ENCODE data around the gene ZNF469. TPM values are rescaled to one million over a fixed set of nuclear protein-coding genes. Genes with fewer than 3 reads are reported as not detected.
"Not testable (repeated sequence)": the region's sequence is repeated elsewhere in the genome, so short reads cannot be mapped to it uniquely, and the experiment has no call there.

Gene ZNF469
- total RNA-seq, 1 donor from 2014 or later = 0.66 TPM

- intact Hi-C loops (cut with micrococcal nuclease) = no loop called here
These were observed 24.7 kb upstream of the ZNF469 start for GRCh38 chr16:88358023-88358420.

DNA sequence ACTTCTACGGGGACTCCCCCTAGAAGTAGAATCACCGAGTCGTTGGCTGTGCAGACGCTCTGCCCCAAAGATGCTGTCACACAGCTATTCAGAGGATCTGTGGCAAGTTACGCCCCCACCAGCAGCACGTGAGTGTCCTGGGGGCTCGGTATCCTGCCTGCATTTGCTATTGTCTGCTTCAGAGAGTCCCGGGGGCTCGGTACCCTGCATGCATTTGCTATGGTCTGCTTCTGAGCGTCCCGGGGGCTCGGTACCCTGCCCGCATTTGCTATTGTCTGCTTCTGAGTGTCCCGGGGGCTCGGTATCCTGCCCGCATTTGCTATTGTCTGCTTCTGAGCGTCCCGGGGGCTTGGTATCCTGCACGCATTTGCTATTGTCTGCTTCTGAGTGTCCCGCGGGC, 23.8 kb upstream of the ZNF469 start:
- intact Hi-C loops (cut with micrococcal nuclease) = no loop called here

- intact Hi-C loops (cut with micrococcal nuclease) = not testable (repeated sequence)
These were observed 22.4 kb upstream of the ZNF469 start for GRCh38 chr16:88360401-88360800.

- intact Hi-C loops (cut with micrococcal nuclease) = no loop called here
These were observed 21.8 kb upstream of the ZNF469 start for GRCh38 chr16:88360999-88361398.

DNA sequence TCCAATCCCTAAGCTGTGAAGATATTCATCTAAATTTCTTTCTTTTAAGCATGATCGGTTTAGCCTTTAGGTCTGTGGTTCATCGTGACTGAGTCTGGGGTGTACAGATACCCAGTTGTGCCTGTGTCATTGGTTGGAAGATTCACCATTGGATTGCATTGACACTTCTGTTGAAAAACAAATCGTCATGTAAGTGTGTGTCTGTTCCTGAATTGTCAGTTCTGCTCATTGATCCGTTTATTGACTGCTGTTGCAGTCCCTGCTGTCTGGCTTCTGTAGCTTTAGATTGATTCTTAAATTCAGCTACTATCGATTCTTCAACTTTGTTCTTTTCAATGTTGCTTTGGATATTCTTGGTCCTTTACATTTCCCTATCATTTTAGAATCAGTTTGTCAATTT, 21.0 kb upstream of the ZNF469 start:
- intact Hi-C loops (cut with micrococcal nuclease) = no loop called here

DNA sequence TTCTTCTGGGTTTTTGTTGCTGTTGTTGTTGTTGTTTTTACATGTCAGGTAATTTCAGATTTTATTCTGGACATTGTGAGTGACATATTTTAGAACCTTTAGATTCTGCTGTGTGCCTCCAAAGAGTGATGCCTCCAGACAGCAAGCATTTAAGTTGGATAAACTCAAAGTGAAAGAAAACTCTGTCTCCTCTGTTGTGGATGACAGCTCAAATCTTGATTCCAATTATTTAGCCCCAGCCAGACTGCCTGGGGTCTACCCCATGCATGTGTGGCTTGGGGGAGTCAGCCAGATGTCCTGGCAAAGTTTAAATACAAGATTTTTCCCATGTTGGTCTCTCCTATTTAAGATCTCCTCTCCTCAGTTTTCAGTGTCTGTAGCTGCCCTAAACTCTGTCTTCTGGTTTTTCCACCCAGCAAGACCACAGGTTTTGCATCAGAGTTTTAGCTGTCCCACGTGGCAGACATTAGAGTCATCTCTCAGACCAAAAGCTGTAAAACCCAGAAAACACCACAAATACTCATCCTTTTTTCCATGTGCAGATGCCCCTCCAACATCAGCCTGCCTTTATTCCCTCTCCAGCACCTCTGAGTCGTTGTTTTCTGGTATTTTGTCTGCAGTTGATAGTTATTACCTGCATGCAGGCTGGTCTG, 19.4 kb upstream of the ZNF469 start:
- intact Hi-C loops (cut with micrococcal nuclease) = no loop called here

GRCh38 chr16:88365244-88365865, 17.4 kb upstream of the ZNF469 start:
- intact Hi-C loops (cut with micrococcal nuclease) = no loop called here

GRCh38 chr16:88366032-88366703, 16.6 kb upstream of the ZNF469 start:
- intact Hi-C loops (cut with micrococcal nuclease) = no loop called here

DNA sequence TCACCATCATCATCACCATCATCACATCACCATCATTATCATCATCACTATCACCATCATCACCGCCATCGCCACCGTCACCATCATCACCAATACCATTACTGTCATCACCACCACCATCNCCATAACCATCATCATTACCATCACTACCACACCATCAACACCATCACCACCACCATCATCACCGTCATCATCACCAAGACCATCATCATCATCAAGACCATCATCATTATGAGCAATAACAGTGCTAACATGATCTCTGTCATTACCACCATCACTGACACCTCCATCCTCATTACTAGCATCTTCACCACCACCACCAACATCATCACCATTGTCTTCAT, 16.1 kb upstream of the ZNF469 start:
- intact Hi-C loops (cut with micrococcal nuclease) = no loop called here

- intact Hi-C loops (cut with micrococcal nuclease) = no loop called here
These were observed 15.2 kb upstream of the ZNF469 start for GRCh38 chr16:88367560-88367959.

DNA sequence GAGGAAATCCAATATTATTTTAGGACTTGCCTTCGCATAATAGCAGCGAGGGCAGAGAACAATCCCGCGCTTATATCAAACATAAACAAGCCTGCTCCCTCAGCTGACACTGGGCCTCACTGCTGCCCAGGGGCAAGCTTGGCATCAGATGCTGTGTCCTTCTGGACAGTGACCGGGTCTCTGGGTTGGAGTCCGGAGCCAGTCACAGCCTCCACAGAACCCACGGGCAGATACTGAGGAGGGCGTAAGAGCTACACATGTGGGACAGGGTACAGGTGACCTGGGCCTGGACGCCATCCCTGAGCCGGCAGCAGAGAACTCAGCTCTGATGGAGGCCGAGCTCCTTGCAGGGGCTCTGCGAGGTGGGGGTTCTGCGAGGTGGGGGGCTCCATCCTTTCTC, 14.7 kb upstream of the ZNF469 start:
- intact Hi-C loops (cut with micrococcal nuclease) = no loop called here

DNA sequence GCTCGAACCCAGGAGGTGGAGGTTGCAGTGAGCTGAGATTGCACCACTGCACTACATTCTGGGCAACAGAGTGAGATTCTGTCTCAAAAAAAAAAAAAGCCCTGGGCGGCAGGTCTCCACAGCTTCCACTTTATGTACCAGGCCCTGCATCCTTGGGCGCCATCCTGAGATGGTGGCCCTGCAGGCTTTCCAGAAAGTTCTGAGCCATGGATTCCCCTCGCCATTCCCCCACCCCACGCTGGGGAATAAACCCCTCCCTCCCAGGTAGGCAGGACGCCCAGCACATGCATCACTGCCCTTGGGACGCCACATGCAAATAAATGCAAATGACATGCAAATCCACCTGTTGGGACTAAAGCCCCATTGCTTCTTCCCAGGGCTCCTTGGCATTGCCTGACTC, 13.8 kb upstream of the ZNF469 start:
- intact Hi-C loops (cut with micrococcal nuclease) = no loop called here

- intact Hi-C loops (cut with micrococcal nuclease) = no loop called here
These were observed 13.2 kb upstream of the ZNF469 start for GRCh38 chr16:88369447-88370008.

- intact Hi-C loops (cut with micrococcal nuclease) = no loop called here
These were observed 12.4 kb upstream of the ZNF469 start for GRCh38 chr16:88370365-88370764.

DNA sequence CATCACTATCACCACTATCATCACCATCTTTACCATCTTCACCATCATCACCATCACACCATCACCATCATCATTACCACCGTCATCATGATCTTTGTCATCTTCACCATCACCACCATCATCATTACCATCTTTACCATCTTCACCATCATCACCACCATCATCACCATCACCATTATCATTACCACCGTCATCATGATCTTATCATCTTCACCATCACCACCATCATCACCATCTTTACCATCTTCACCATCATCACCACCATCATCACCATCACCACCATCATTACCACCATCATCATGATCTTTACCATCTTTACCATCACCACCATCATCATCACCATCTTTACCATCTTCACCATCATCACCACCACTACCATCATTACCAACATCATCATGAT, 10.2 kb upstream of the ZNF469 start:
- intact Hi-C loops (cut with micrococcal nuclease) = no loop called here

DNA sequence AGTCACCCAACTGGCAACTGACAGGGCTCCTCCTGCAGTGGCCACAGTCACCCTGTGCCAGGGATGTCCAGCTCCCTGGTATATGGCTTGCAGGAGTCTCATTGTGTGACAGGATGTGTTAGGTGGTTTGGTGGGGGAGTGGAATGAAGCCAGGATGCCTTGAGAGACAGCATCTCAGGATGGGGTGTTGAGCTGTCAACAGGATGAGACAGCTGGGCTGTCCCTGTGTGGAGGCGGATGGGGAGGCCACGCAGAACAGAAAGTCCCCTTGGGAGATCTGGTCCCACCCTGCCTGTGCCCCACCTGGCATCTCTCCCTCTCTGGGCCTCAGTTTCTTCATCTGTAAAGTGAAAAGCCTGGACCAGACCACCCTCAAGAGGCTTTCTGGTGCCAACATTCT, 9.5 kb upstream of the ZNF469 start:
- intact Hi-C loops (cut with micrococcal nuclease) = no loop called here

DNA sequence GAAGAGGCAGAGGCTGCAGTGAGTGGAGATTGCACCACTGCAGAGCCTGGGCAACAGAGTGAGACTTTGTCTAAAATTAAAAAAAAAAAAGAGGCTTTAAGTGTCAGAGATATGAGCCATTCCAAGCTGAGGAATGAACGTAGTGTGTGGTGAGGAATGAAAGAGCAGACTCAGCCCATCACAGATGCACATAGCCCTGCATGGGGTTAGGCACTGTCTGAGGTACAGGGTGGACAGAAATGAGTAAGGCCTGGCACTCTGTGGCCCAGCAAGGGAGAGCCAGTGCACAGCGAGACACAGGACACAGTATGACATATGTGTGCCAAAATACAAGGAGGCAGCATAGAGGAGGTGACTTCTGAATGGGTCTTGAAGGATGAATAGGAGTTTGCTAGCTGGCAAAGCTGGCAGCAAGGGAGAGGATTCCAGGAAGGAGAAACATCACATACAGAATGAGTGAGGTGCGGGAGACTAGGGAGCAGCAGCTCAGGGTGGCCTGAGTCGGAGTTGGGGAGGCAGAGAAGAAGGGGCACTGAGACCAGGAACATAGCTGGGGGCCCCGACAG, 8.7 kb upstream of the ZNF469 start:
- intact Hi-C loops (cut with micrococcal nuclease) = no loop called here

DNA sequence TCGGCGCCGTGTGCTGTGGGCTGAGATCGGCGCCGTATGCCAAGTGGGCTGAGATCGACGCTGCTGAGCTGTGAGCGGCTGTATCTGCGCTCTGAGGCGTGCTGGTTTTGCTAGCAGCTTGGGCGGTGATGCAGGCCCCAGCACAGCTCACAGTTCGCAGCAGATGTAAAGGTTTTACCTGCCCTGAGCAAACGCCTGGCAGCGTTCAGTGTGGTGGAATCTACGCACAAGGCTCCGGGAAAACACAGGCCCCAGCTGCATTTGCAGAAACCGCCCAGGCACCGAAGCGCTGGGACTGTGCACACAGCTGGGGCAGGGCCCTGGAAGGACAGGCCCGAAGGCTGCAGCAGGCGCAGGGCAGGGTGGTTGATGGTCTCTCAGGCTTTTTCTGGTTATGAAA, 8.0 kb upstream of the ZNF469 start:
- intact Hi-C loops (cut with micrococcal nuclease) = no loop called here

GRCh38 chr16:88375236-88375975, 7.4 kb upstream of the ZNF469 start:
- intact Hi-C loops (cut with micrococcal nuclease) = no loop called here

GRCh38 chr16:88375996-88376834, 6.5 kb upstream of the ZNF469 start:
- intact Hi-C loops (cut with micrococcal nuclease) = no loop called here

Data from T-helper 1 cell treated with Interleukin-12 subunit alpha and Interleukin-12 subunit beta and Interleukin-4 antibody, amounts not matched to agents 30 ng/mL and 1 ng/mL, for 36 hours (primary cell).